Small intestine (tissue), 7 donors: Measurements from ENCODE around the gene P3H2. TPM values are rescaled to one million over a fixed set of nuclear protein-coding genes. Genes with fewer than 3 reads are reported as not detected.
"Not testable (repeated sequence)": the region's sequence is repeated elsewhere in the genome, so short reads cannot be mapped to it uniquely, and the experiment has no call there.

Experiments
- DNase-seq, 2 donors: peaks; one replicate each; pipeline versions ENCODE4 v3.0.0 to v3.0.0-alpha.2; 2013
- FAIRE-seq: peaks from 2 replicates; lab custom pipeline; 2012; peaks lifted over from hg19 to GRCh38; lab: Jason Lieb, UNC
- H3K27ac ChIP-seq, 3 donors: one replicate each; pipeline ENCODE4 v1.5.1; 2013; ENCODE audit warnings: low read length in 2 of 3, mild to moderate bottlenecking in 2 of 3, control low read depth in 1 of 3, inconsistent platforms in 1 of 3, low read depth in 1 of 3, moderate library complexity in 1 of 3
- H3K27me3 ChIP-seq, 3 donors: one replicate each; pipeline ENCODE4 v1.6.1; 2013; ENCODE audit warnings: low read length in 3 of 3, inconsistent platforms in 1 of 3; ENCODE audit not compliant: control insufficient read depth in 3 of 3, insufficient read depth in 3 of 3
- H3K36me3 ChIP-seq, 3 donors: one replicate each; pipeline ENCODE4 v1.6.1; 2013; ENCODE audit warnings: low read length in 3 of 3, inconsistent platforms in 1 of 3, low read depth in 1 of 3, mild to moderate bottlenecking in 1 of 3, moderate library complexity in 1 of 3; ENCODE audit not compliant: control insufficient read depth in 3 of 3, insufficient read depth in 2 of 3
- H3K4me1 ChIP-seq, 3 donors: one replicate each; pipeline ENCODE4 v1.6.1; 2013; ENCODE audit warnings: low read length in 2 of 3, inconsistent platforms in 1 of 3, low read depth in 1 of 3, mild to moderate bottlenecking in 1 of 3, moderate library complexity in 1 of 3; ENCODE audit not compliant: control insufficient read depth in 3 of 3, insufficient read depth in 2 of 3
- H3K4me3 ChIP-seq, 3 donors: one replicate each; pipeline ENCODE4 v1.5.1; 2013; ENCODE audit warnings: low read length in 3 of 3, control low read depth in 1 of 3, inconsistent platforms in 1 of 3, low read depth in 1 of 3, mild to moderate bottlenecking in 1 of 3, moderate library complexity in 1 of 3
- H3K9me3 ChIP-seq, 2 donors: one replicate each; pipeline ENCODE4 v1.6.1; 2013; ENCODE audit warnings: low read depth in 1 of 2, low read length in 1 of 2; ENCODE audit not compliant: control insufficient read depth in 2 of 2, insufficient read depth in 1 of 2
- WGBS, 3 donors: extraction: QIAGEN DNeasy Blood & Tissue Kit; methylation state at CpG; one replicate each; pipeline ENCODE4 v1.1.7; 2013; 5-methylcytosine and 5-hydroxymethylcytosine counted together
- polyA plus RNA-seq, 4 donors: library from polyadenylated mRNA; stranded (reverse) in 3 of 4; unstranded in 1 of 4; fragments of 200-250 nt in 3 of 4; fragments of 120-200 nt in 1 of 4; gene quantifications; one replicate each; pipeline versions ENCODE4 v1.2.1 to v1.2.3, GENCODE V29; 2013
- donor health status: healthy with polysubstance abuse.
- donor health status: control.
- donor health status: control.
- donor health status: Bipolar disorder and iron deficiency.
- donor health status: healthy.

The P3H2 gene
- polyA plus RNA-seq, 4 donors: 0.22 to 2.0 (median 0.96) TPM

- Histone ChIP-seq H3K4me3 (no peak overlapping the region), H3K27me3 (no peaks in the 10 kb centered on the region), H3K4me1 (no peaks in the 10 kb centered on the region), H3K9me3 (no peaks in the 10 kb centered on the region), H3K36me3 (no peaks in the 10 kb centered on the region), H3K27ac (no peak overlapping the region)
- peak; percentile 10 for FAIRE-seq
- DNase-seq: peak; percentile 48 to 62
- 21 to 31% (median 24%) methylated on average over 5 of the region's 5 CpGs for WGBS, 3 donors
Observed at GRCh38 chr3:189967254-189967865, 153.3 kb downstream of the P3H2 start.

DNA sequence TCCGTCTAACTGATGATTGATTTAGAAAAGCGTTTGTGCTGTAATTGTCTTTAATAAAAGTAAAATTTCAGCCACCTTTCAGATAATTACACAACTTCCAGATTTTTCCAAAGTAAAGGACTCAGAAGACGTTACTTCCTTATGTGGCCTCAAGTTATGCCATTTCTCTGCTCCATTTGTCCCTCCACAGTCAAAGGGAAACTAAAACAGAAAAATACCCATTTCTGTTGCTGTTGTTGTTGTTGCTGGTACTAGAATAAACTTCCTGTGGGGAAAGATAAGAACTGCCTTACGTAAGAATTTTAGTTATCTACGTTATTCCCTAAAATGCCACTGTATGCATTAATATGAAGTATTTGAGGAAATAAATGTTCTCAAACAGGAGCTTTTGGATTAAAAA lies 153.9 kb downstream of the P3H2 start:
- DNase-seq (no peak), FAIRE-seq (no peak)
- Histone ChIP-seq H3K36me3 (no peaks in the 10 kb centered on the region), H3K4me3 (no peak overlapping the region), H3K27ac (no peak overlapping the region), H3K27me3 (no peaks in the 10 kb centered on the region), H3K9me3 (no peaks in the 10 kb centered on the region), H3K4me1 (no peaks in the 10 kb centered on the region)
- 35 to 47% (median 36%) methylated on average over 5 of the region's 5 CpGs for WGBS, 3 donors

DNA sequence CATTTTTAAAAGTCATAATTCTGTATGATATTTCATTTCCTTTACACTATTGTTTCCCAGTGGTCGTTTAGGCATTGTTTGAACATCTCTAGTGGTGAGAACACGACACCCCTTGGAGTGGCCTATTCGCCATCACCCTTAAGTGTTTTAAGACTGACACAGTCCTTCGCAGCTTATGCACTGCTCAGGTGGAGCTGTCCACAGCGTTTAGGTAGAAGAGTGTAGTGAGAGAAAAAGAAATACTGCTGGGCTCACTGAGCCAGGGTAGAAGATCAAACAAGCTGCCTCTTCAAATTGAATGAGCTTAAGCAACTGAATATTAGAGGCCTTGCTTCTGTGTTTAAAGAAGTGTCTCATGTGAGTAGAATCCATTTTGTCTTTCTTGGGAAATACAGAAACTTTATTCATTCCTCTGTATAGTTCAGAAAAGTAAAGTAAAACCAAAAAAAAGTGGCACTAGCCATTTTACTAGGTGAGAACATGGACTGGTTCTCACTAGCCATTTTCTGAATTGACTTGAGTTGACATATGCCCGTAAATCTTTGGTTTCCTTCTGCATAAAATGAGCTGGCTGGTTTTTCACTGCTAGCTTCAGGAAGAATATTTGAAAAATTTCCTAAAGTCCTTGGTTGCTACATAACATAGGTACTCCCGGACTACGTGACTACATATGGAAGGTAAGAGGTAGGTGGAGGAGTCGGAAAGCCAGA lies 155.9 kb downstream of the P3H2 start:
- no peaks in the 10 kb centered on the region for H3K4me1 ChIP-seq
- FAIRE-seq (no peak), DNase-seq (no peak)
- H3K27ac ChIP-seq: no peak overlapping the region
- no peaks in the 10 kb centered on the region for H3K27me3 ChIP-seq
- 78 to 83% (median 79%) methylated on average over 9 of the region's 9 CpGs for WGBS, 3 donors
- H3K9me3 ChIP-seq: no peaks in the 10 kb centered on the region
- no peaks in the 10 kb centered on the region for H3K36me3 ChIP-seq
- H3K4me3 ChIP-seq: no peak overlapping the region

GRCh38 chr3:189962466-189962865 lies 158.2 kb downstream of the P3H2 start:
- Histone ChIP-seq H3K9me3 (no peaks in the 10 kb centered on the region), H3K36me3 (no peaks in the 10 kb centered on the region), H3K4me1 (no peaks in the 10 kb centered on the region), H3K27ac (no peak overlapping the region), H3K4me3 (no peak overlapping the region), H3K27me3 (no peaks in the 10 kb centered on the region)
- 89 to 95% (median 93%) methylated on average over 4 of the region's 4 CpGs for WGBS, 3 donors
- FAIRE-seq: no peak
- no peak for DNase-seq

DNA sequence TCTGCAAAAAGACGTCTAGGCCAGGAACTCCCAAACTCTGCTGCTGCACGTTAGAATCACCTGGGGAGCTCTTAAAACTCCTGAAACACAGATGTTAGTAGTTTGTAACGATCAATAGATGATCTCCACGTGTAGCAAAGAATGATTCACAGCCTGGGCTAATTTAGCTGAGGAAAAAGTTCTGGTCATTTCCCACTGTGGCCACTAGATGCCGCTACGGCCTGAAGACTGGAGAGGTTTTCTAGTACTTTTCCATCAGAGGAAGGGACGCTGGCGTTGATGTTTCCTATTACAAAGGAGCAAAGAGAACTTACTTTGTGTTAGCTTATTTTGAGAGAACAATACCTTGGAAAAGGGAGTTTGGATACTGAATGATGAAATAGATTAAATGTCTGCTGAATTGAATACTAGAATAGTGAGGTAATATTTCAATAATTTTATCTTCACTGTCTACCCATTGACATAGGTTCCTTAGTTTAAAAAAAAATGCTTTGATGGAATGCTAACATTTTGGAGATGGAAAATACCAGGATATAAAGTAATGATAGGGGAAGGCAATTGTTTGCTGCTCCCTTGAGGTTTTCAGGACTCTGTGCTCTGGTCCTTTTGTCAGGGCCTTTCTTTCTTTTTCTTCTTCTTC lies 159.1 kb downstream of the P3H2 start:
- FAIRE-seq (peak; percentile 10), DNase-seq (peak; percentile 78 to 82)
- 1 to 3% (median 3%) methylated on average over 8 of the region's 8 CpGs for WGBS, 3 donors

GRCh38 chr3:189961086-189961485 lies 159.6 kb downstream of the P3H2 start:
- H3K9me3 ChIP-seq, FAIRE-seq, H3K27me3 ChIP-seq, H3K4me3 ChIP-seq, H3K27ac ChIP-seq, DNase-seq, H3K4me1 ChIP-seq, H3K36me3 ChIP-seq: not testable (repeated sequence)
- WGBS, 3 donors: 74 to 76% (median 76%) methylated on average over 10 of the region's 10 CpGs

More for the DNA sequence above, 159.1 kb downstream of the P3H2 start:
- no peaks in the 10 kb centered on the region for H3K27me3 ChIP-seq
- no peak overlapping the region for H3K4me3 ChIP-seq
- H3K9me3 ChIP-seq: no peaks in the 10 kb centered on the region
- no peaks in the 10 kb centered on the region for H3K36me3 ChIP-seq
- no peaks in the 10 kb centered on the region for H3K4me1 ChIP-seq
- H3K27ac ChIP-seq: no peak overlapping the region

- WGBS, 3 donors: 84 to 85% (median 84%) methylated on average over 7 of the region's 7 CpGs
- Histone ChIP-seq H3K27ac (no peak overlapping the region), H3K27me3 (no peaks in the 10 kb centered on the region), H3K4me1 (no peaks in the 10 kb centered on the region), H3K4me3 (no peak overlapping the region), H3K9me3 (no peaks in the 10 kb centered on the region), H3K36me3 (no peaks in the 10 kb centered on the region)
- FAIRE-seq (no peak), DNase-seq (no peak)
Observed at GRCh38 chr3:189954733-189955665, 165.7 kb downstream of the P3H2 start.

DNA sequence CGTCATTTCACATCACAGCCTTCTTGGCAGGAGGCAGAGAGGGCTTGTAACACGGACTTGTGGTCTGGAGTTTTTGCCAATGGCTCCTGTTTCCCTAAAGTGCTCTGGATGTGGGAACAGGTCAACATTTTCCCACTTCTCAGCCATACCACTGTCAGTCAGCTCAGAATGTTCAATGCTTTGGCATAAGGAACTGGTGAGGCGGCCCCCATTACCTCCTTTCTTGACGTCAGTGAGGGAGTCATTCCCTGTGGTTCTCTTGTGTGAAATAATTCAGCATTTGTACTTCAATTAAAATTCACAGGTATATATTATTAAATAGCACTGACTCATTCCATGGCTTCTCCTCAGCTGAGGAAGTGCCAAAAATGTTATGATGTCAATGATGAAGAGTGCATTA lies 167.1 kb downstream of the P3H2 start:
- 74 to 86% (median 79%) methylated on average over 4 of the region's 4 CpGs for WGBS, 3 donors

More for the DNA sequence above, 167.1 kb downstream of the P3H2 start:
- Histone ChIP-seq H3K9me3 (no peaks in the 10 kb centered on the region), H3K36me3 (no peaks in the 10 kb centered on the region), H3K4me1 (no peaks in the 10 kb centered on the region), H3K4me3 (no peak overlapping the region), H3K27me3 (no peaks in the 10 kb centered on the region), H3K27ac (no peak overlapping the region)
- no peak for FAIRE-seq
- no peak for DNase-seq
